GM19468 (cell line): ENCODE measurements around the gene FCN2.

Source experiments
- ATAC-seq: cut with Tn5 transposase; IDR thresholded peaks from one replicate; pipeline ENCODE4 v1.9.1; 2021; ENCODE audit warnings: mild to moderate bottlenecking, moderate library complexity, moderate number of reproducible peaks; ENCODE audit not compliant: unreplicated experiment; ENCODE audit errors: extremely low read depth

Gene FCN2

DNA sequence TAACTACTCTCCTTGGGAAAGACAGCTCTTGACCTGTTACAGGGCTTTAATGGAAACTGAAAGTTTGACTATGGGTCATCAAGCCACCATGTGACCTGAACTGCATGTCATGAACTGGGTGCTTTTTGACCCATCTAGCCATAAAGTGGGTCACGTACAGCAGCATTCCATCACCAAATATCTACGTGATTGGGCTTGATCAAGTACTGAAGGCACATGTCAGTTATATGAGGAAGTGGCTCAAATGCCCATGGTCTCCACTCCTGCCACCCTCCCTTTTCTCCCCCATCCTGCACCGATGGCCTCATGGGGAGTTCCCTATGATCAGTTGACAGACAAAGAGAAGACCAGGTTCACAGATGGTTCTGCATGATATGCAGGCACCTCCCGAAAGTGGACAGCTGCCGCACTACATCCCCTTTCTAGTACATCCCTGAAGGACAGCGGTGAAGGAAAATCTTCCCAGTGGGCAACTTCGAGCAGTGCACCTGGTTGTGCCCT is 44.5 kb downstream of the FCN2 start:
- no peak for ATAC-seq

DNA sequence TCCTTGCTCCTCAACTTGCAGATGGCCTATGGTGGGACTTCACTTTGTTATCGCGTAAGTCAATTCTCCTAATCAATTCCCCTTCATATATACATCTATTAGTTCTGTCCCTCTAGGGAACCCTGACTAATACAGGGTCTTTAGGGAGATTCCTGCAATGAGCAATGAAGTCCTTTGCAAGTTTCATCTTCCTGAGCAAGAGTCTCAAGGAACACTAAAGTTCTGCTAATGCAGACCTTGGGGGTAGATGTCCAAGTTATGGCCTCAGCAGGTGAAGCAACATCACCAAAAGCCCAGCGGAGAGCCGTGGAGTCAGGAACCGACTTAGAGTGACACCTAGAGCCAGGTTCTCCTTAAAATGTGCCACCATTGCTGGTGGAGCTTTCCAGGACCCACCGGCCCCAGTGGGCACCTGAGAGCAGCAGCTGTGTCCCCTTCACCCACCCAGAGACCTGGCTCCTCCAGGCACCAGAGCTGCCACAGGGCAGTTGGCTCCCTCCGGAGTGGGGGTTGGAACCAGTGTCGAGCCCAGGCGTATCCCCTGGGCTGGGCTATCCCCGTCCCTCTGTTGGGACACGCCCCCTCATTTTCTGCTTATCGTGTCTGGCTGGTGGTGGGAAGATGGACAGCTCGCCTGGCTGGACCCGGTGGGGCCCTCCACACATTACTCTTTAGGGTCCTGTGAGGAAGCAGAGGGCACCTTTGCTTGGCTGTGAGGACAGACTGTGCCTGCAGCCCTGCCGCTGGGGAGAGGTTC is 48.0 kb downstream of the FCN2 start:
- no peak for ATAC-seq

DNA sequence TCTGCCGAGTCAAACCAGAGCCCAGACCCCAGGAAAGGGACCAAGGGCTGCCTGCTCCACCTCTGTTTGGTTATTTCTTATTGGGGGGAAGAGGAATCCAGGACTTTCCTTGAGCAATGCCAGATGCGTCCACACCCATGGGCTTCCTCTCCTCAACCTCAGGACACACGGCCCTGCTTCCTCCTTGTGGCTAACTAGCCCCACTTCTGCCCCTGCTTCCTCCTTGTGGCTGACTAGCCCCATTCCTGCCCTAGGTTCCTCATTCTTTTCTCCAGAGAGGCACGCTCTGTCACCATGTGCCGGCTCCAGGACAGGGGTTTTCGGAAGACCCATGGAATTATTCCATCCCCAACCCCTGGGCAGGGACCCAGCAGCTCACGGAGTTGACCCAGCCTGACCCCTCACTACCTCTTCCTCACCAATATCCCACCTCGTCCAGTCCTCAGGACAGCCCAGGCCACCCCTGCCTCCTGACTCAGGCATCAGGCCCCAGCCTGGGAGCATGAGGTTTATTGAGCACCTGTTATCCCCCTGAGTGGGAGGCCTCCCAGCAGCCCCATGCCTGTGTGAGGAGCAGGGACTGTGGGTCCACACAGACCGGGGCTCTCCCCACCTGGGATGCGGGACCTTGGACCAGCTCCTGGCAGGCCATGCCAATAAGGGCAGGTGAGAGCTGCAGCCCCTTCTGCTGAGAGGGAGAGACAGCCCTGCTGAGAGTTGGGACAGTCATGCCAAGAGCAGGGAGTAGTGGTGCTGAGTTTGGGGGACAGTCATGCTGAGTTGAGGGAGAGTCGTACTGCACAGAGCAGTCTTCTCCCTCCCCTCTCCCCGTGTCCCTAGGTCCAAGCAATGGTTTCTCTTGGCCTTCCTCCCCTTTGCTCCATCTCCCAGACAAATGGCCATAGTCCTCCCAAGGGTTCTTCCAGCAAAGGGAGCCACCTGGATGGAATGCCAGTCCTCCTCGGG is 48.9 kb downstream of the FCN2 start:
- ATAC-seq, result no peak

DNA sequence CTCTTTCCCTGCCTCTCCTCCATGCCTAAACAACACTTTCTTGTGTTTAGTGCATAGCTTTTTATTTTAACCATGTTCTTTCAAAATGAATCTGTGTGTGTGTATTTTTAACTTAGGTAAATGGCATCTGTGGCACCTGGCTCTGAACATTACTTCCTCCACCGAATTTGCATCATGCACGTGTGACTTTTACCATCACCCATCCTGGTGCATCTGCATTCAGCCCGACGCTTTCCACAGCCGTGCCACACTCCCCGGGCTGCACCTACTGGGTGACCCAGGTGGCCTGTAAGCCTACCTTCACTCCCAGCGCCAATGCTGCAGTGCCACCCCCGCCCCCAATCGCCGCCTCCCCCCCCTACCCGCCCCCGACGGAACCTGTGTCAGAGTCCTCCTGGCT is 49.8 kb downstream of the FCN2 start:
- peak; percentile 25 for ATAC-seq

DNA sequence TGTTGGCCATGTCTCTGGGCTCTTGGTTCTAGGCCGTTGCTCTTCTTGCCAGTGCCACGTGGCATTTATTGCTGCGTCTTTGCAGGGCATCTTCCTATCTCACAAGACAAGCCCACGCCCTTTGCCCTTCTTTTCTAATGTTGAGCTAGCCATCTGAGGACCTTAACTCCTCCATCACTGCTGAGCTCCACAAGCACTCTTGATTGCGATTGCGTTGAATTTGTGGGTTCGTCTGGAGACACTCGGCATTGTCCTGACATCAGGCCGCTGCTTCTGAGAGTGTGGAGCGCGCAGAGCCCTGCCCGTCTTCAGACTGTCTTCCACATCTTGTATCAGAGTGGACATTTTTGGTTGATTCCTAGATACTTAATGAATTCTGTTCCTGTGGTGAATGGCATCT is 51.6 kb downstream of the FCN2 start:
- no peak for ATAC-seq

DNA sequence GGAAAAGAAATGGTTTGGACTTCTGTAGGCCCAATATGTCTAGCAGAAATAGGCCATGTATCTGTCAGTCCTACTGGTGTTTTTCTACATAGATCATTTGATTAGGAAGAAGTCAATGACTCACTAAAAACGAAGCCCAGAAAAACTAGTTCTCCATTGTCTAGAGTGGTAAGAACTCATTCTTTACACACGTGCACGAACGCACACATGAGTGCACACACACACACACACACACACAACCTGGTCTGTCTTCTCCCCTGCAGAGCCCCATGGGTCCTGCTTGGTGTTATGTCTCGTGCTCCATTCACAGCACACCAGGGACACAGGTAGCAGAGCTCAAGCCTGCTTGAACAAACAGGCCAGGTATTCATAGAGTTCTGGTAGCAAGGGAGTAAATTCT is 52.0 kb downstream of the FCN2 start:
- no peak for ATAC-seq

DNA sequence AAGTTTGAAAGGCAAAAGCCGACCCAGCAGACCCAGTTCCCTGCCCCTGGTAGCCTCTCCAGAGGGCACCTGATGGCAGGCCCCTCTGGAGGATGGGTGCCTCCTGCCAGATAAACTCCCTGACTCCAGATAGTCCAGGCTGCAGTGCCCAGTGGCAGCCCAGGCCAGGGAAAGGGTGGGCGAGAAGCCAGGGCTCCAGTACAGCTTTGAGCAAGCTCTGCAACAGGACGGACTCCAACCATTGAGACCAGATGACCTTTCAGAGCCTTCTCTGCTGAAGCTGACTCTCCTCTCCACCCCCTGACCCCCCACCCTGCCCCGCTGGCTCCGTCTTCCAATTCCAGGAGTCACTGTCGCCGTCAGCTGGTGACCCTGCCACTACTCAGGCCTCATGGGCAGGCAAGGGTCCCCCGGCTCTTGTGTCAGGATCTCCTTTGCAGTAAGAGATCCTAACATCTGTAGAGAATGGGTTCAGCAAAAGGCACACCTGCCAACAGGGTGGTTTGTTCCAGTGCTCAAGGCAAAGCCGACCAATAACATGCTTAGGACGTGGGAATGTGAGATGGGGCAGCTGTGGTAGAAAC is 52.6 kb downstream of the FCN2 start:
- no peak for ATAC-seq

DNA sequence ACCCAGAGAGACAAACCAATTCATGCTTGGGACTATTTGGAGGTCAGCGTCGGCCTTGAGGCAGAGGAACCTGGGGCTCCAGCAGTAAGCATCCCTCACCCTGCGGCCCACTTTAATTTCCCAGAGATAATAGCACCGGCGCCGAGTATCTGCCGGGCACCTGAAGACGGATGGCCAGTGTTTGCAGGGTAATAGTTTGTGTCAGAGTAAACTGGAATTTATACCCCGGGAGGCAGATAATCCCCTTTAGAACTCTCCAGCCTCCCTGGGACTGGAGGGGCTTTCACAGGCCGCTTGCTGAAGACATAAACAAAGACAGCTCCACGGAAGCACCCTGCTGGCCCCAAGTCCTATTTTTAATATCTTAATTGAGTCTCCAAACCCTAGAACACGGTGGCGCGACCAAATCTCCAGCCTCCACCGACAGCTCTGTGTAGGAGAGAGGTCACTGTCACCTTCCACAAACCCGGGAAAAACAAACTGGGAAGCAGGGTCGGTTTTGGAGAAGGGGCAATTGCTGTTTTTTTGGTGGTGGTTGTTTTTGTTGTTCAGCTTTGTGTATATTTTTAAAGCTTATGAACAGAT is 54.5 kb downstream of the FCN2 start:
- ATAC-seq, result no peak

DNA sequence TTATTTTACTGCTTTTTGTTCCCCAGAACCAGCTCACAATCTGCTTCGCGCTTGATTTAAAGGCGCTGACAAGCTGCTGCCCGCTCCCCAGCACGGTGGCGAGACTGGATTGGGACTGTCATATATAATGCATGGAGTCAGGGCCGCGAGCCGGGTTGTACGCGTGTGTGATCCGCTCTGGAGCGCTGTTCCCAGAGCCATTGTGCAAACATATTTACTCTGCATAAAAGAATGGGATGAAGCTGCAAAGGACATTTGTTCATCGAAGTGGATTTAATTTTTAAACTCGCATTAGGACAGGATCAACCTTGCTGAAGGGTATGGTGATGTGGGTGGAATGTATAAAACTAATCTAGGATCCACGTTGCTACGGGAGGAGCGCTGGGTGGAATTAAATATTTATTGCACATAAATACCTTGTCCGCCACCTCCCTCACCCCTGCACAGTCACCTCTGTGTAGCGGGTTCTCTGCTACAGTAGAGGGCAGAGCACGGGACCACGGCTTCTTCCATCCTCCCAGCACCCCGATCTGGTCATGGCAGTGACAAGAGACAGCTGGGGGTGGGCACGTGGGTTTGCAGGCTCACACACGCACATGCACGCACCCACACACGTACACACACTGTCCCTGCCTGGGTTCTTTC is 55.2 kb downstream of the FCN2 start:
- ATAC-seq, result no peak

DNA sequence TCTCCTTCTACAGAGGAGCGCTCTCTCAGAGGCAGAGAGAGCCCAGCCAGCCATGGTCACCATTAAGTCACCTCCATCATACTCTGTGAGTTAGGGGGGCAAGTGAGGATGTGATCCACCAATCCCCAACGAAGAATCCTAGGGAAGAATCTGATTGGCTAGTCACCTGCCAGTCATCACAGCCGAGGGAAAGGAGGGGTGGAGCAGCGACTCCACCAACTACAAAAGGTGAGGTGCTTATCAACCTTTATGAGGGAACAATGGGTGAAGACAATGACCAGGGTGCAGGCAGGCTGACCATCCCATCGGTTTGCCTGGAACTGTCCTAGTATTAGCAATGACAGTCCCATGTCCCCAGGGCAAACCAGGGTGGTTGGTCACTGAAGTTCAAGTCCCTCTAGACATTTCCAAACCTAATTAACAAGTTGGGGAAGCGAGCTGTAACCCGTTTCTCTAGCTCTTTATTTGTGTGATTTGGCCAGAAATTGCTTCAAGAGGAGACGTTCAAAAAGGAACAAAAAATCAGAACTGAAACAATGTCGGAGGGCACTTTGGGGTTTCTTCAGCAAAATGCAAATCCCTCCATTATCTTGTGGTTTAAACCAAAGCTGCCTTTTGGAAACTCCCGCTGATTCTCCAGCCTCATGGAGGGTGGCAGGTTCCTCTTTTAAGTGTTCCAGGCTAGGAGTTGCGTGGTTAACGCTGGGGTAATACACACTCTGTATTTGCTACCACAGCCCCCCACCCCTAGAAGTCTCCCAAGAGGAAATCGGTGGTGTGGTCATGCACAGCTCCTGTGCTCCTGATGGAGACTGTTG is 55.9 kb downstream of the FCN2 start:
- ATAC-seq, result no peak
